MM.1S (cell line): ENCODE measurements around the gene ATG101.
A peak's percentile ranks its signal among the peaks of the same experiment; 100 is the strongest.

Source experiments
- DNase-seq: peaks from one replicate; pipeline ENCODE4 v3.0.0-alpha.2; 2015
- H2AFZ ChIP-seq: fragments of 300-600 bp; sonication (generic); 2 replicates; pipeline ENCODE4 v1.6.0; 2016; ENCODE audit warnings: antibody characterized with exemption, low read length
- H3F3A ChIP-seq: fragments of 300-600 bp; sonication (generic); 2 replicates; pipeline ENCODE4 v1.6.1; 2016; ENCODE audit warnings: mild to moderate bottlenecking, antibody characterized with exemption, low read length, moderate library complexity, mixed read lengths; ENCODE audit not compliant: insufficient read depth
- H3K27ac ChIP-seq: fragments of 300-600 bp; sonication (generic); 2 replicates; pipeline ENCODE4 v1.5.1; 2016; ENCODE audit warnings: mild to moderate bottlenecking, low read length
- H3K27me3 ChIP-seq: fragments of 300-600 bp; sonication (generic); replicated peaks from 2 replicates; pipeline ENCODE4 v1.6.0; 2016; ENCODE audit warnings: low read length; ENCODE audit not compliant: insufficient read depth
- H3K36me3 ChIP-seq: fragments of 300-600 bp; sonication (generic); replicated peaks from 2 replicates; pipeline ENCODE4 v1.6.1; 2016; ENCODE audit warnings: mild to moderate bottlenecking, low read length, mixed read lengths; ENCODE audit not compliant: insufficient read depth
- H3K4me1 ChIP-seq: fragments of 300-600 bp; sonication (generic); 2 replicates; pipeline ENCODE4 v1.6.1; 2016; ENCODE audit warnings: low read length, mixed read lengths
- H3K4me2 ChIP-seq: fragments of 300-600 bp; sonication (generic); 2 replicates; pipeline ENCODE4 v1.6.0; 2016; ENCODE audit warnings: low read depth, low read length
- H3K4me3 ChIP-seq: fragments of 300-600 bp; sonication (generic); 2 replicates; pipeline ENCODE4 v1.5.1; 2016; ENCODE audit warnings: low read length, mixed read lengths
- H3K79me2 ChIP-seq: fragments of 300-600 bp; sonication (generic); 2 replicates; pipeline ENCODE4 v1.6.1; 2016; ENCODE audit warnings: mixed run types, low read length, mixed read lengths
- H3K9ac ChIP-seq: fragments of 300-600 bp; sonication (generic); 2 replicates; pipeline ENCODE4 v1.6.1; 2016; ENCODE audit warnings: low read length, mixed read lengths
- H3K9me2 ChIP-seq: fragments of 300-600 bp; sonication (generic); replicated peaks from 2 replicates; pipeline ENCODE4 v1.6.1; 2016; ENCODE audit warnings: mild to moderate bottlenecking, low read length, mixed read lengths; ENCODE audit not compliant: insufficient read depth
- H3K9me3 ChIP-seq: fragments of 300-600 bp; sonication (generic); replicated peaks from 2 replicates; pipeline ENCODE4 v1.6.1; 2016; ENCODE audit warnings: mild to moderate bottlenecking, low read length, mixed read lengths; ENCODE audit not compliant: insufficient read depth
- H4K20me1 ChIP-seq: fragments of 300-600 bp; sonication (generic); 2 replicates; pipeline ENCODE4 v1.6.1; 2016; ENCODE audit warnings: mild to moderate bottlenecking, low read length, moderate library complexity, mixed read lengths; ENCODE audit not compliant: insufficient read depth
- EZH2 ChIP-seq: fragments of 300-600 bp; sonication (generic); optimal IDR thresholded peaks from 2 replicates; pipeline ENCODE3; 2017; ENCODE audit warnings: low read depth, mild to moderate bottlenecking, antibody characterized with exemption, low read length, mixed read lengths
- EZH2phosphoT487 ChIP-seq: fragments of 300-600 bp; sonication (generic); IDR thresholded peaks from 2 replicates; pipeline ENCODE4 v1.6.1; 2018; ENCODE audit warnings: antibody characterized with exemption, low read length
- TF ChIP-seq, protein P1 (sequence below): fragments of 300-600 bp; sonication (generic); IDR thresholded peaks from 2 replicates; pipeline ENCODE4 v1.5.1; 2016; ENCODE audit warnings: antibody characterized with exemption, low read length, mixed read lengths

The ATG101 gene

DNA sequence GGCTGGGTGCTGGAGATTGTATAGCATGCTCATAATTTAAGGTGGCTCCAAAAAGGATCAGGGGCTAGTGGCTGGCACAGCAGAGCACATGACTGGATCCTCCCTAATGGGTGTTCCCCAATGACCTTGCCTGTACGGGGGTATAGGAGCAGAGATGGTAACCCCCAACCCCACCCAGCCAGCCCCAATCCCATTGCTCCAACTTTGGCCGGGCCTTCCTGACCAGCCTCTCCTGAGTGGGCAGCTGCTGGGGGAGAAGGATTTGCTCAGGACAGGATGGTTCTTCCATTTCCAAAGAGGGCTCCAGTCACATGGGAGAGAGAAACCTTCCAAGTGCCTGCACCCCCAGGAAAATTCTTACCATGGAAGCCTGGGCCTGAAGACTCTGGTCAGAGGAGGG lies 33.9 kb upstream of the ATG101 start:
- Histone ChIP-seq H3K4me1 (peaks cover 13% of the 10 kb centered on the region), H3K9me3 (no peaks in the 10 kb centered on the region), H3K4me2 (no peak overlapping the region), H2AFZ (no peak overlapping the region), H3K27me3 (peaks cover 13% of the 10 kb centered on the region; the same call in 1 of the 2 replicates), H3K9ac (peak overlapping the region; percentile 62), H3K79me2 (no peaks in the 10 kb centered on the region), H3F3A (peaks cover 34% of the 10 kb centered on the region), H3K4me3 (no peak overlapping the region), H3K27ac (peak overlapping the region; percentile 70; the same call in 1 of the 2 replicates), H3K36me3 (no peaks in the 10 kb centered on the region), H4K20me1 (no peaks in the 10 kb centered on the region), H3K9me2 (no peaks in the 10 kb centered on the region)
- DNase-seq, result no peak
- TF ChIP-seq, protein P1, sequence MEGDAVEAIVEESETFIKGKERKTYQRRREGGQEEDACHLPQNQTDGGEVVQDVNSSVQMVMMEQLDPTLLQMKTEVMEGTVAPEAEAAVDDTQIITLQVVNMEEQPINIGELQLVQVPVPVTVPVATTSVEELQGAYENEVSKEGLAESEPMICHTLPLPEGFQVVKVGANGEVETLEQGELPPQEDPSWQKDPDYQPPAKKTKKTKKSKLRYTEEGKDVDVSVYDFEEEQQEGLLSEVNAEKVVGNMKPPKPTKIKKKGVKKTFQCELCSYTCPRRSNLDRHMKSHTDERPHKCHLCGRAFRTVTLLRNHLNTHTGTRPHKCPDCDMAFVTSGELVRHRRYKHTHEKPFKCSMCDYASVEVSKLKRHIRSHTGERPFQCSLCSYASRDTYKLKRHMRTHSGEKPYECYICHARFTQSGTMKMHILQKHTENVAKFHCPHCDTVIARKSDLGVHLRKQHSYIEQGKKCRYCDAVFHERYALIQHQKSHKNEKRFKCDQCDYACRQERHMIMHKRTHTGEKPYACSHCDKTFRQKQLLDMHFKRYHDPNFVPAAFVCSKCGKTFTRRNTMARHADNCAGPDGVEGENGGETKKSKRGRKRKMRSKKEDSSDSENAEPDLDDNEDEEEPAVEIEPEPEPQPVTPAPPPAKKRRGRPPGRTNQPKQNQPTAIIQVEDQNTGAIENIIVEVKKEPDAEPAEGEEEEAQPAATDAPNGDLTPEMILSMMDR, result no peak
- TF ChIP-seq EZH2 (no peak), EZH2phosphoT487 (no peak)

DNA sequence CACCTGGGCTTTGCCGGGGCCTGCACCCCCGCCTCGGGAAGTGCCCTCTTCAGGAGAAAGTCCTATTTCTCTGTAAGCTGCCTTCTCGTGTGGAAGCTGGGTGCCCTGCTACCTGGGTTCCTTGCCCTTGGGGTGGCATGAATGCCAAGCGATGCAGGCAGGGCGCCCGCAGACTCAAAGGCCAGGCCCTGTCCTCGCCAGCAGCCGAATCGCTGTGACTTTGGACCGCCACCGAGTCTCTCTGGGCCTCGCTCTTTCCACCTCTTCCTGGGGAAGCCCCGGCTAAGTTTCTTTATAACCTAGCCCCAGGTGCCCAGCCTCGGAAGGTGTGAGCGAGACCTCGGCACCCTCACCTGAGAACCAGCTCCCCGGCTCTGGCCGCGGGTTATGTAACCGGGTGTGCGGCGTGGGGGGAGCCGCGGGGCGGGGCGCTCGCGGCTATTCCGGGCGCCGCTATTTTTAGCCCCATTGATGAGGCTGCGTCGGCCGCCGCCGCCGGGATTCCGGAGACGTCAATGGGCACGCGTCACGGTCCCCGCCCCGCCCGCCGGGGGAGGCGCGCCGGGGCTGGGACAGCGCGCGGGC lies 33.1 kb upstream of the ATG101 start:
- TF ChIP-seq EZH2, result no peak
- TF ChIP-seq EZH2phosphoT487, result no peak
- TF ChIP-seq, protein P1, result no peak
- Histone ChIP-seq H3K9me2 (no peaks in the 10 kb centered on the region), H3K4me3 (0 out of 2 replicates have a peak overlapping the region, but pooled peaks have one; percentile 6), H3K27me3 (peaks cover 13% of the 10 kb centered on the region; the same call in 1 of the 2 replicates), H3K79me2 (no peaks in the 10 kb centered on the region), H3K36me3 (no peaks in the 10 kb centered on the region), H3K9ac (peak overlapping the region; percentile 62), H3K27ac (peak overlapping the region; percentile 70), H3K9me3 (no peaks in the 10 kb centered on the region), H3K4me1 (peaks cover 13% of the 10 kb centered on the region), H2AFZ (no peak overlapping the region), H3F3A (peaks cover 34% of the 10 kb centered on the region), H4K20me1 (no peaks in the 10 kb centered on the region), H3K4me2 (peak overlapping the region; percentile 65)
- DNase-seq, result peak; percentile 89

DNA sequence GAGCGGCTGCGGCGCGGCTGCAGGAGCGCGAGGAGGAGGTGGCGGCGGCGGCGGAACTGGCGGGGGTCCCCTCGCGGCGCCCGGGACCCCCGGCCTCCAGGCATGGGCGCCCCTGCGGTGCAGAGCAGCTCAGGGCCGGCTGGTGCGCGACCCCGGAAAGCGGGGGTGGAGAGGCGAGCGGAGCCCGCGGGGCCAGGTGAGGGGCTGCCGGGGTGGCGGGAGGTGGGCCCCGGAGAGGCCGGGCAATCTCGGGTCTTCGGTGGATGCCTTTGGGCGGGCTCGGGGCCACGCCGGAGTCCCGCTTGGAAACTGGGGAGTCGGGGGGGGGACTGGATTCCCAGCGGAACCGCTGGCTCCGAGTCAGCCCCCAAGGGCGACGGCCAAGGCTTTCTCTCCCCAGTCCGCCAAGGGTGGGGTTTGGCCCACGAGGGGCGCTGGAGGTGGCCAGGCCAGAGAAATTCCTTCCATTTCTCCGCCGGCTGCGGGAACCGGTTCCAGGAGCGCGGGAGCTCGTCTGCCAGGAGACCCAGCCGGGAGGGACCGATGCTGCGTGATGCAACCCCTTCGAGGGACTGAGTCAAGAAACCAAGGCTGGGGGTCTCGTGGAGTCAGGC lies 32.4 kb upstream of the ATG101 start:
- peaks cover 13% of the 10 kb centered on the region for H3K4me1 ChIP-seq
- no peak for TF ChIP-seq EZH2phosphoT487
- TF ChIP-seq, protein P1, result peak; percentile 6; the same call in 1 of the 2 replicates
- H3K4me2 ChIP-seq, result peak overlapping the region; percentile 99

More for the DNA sequence above, 32.4 kb upstream of the ATG101 start:
- Histone ChIP-seq H3K9ac (peak overlapping the region; percentile 97), H3K27ac (peak overlapping the region; percentile 28; the same call in 1 of the 2 replicates), H3K79me2 (no peaks in the 10 kb centered on the region), H3K9me3 (no peaks in the 10 kb centered on the region), H3K36me3 (no peaks in the 10 kb centered on the region), H3K9me2 (no peaks in the 10 kb centered on the region), H2AFZ (peak overlapping the region; percentile 49; the same call in 1 of the 2 replicates), H3K4me3 (peak overlapping the region; percentile 73), H3K27me3 (peaks cover 13% of the 10 kb centered on the region; the same call in 1 of the 2 replicates), H3F3A (peaks cover 29% of the 10 kb centered on the region), H4K20me1 (no peaks in the 10 kb centered on the region)
- no peak for DNase-seq
